HUES64 (cell line): ENCODE results near the gene CTNND2.

ENCODE experiments used
- H3K27ac ChIP-seq: 2 replicates; pipeline ENCODE4 v1.7.0; 2013; ENCODE audit warnings: low read depth, low read length, inconsistent platforms
- H3K27me3 ChIP-seq: 2 replicates; pipeline ENCODE4 v1.6.1; 2013; ENCODE audit warnings: mild to moderate bottlenecking, low read length; ENCODE audit not compliant: insufficient read depth
- H3K36me3 ChIP-seq: 2 replicates; pipeline ENCODE4 v1.6.1; 2013; ENCODE audit warnings: mild to moderate bottlenecking, low read length; ENCODE audit not compliant: insufficient read depth
- H3K4me1 ChIP-seq: 2 replicates; pipeline ENCODE4 v1.6.1; 2013; ENCODE audit warnings: mild to moderate bottlenecking, low read length, moderate library complexity; ENCODE audit not compliant: insufficient read depth
- H3K4me3 ChIP-seq: 2 replicates; pipeline ENCODE4 v1.5.1; 2013; ENCODE audit warnings: mild to moderate bottlenecking, low read length, moderate library complexity
- H3K9ac ChIP-seq: 2 replicates; pipeline ENCODE4 v1.6.1; 2013; ENCODE audit warnings: mild to moderate bottlenecking, low read depth, low read length
- H3K9me3 ChIP-seq: 2 replicates; pipeline ENCODE4 v1.6.1; 2013; ENCODE audit warnings: low read depth, low read length; ENCODE audit not compliant: insufficient read depth
- WGBS: fragments of 150-250, 120-280 bp; methylation state at CpG from one replicate; pipeline ENCODE4 v1.1.7; 2013; ENCODE audit warnings: missing lambda C conversion rate; 5-methylcytosine and 5-hydroxymethylcytosine counted together

The CTNND2 gene

DNA sequence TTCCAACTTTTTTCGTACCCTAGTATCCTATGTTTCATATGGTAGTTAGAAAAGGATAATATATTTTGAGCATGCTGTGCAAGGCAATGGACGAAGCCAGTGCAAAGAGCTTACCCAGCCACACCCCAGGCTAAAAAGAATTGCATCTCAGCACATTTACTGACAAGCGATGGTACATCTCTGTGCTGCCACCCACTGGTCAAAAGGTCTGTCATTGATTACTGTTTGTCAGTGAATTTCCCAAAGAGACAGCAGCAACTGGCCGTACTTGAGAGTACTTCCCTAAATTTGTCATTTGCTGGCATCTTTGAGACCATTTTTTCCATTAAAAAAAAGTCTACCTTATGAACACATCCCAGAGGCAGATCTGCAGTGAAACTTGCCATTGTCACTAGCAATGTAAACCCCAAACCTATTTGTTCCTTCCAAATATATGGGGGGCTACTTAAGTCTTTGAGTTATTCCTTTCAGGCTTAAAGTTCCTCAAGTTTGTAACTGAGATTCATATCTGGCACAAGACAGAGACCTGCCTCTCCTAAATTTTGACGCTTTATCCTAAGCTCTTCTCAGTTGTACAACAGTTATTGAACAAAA is 184.3 kb downstream of the CTNND2 start:
- H3K27me3 ChIP-seq, result no peaks in the 10 kb centered on the region
- peaks cover 3% of the 10 kb centered on the region; the same call in 1 of the 2 replicates for H3K4me1 ChIP-seq
- H3K4me3 ChIP-seq, result no peak overlapping the region
- no peaks in the 10 kb centered on the region for H3K36me3 ChIP-seq
- no peaks in the 10 kb centered on the region for H3K9me3 ChIP-seq
- H3K27ac ChIP-seq, result no peak overlapping the region
- 61% methylated on average over 4 of the region's 5 CpGs for WGBS
- no peak overlapping the region for H3K9ac ChIP-seq

DNA sequence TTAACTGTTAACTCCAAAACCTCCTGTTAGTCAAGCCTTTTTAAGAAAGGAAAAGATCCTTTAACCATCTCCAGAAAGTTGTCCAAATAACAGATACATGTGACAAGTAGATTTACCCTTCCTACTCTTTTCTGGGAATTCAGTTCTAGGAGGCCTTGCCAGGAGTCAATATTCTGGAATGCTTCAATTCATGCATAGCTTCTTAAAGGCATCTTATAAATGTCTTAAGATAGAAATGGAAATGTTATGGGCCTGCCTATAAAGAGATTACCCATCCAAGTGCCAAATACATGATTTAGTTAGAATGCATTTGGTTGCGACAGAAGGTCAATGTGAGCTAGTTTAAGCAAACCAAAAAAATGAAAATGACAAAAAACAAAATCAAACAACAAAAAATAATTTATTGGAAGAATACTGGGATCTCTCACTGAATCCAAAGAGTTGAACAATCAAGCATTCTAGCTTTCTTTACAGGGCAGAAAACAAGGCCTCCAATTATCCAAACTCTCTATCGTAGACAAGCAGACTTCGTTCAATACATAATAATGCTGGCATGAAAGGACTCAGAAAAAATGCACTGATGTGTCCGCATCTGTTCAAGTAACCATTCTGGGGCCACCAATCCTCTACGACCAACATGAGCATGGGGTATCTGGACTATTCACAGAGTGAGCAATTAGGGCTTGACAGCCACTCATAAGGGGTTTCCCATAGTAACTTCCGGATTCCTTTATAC is 188.6 kb downstream of the CTNND2 start:
- no peaks in the 10 kb centered on the region for H3K36me3 ChIP-seq
- H3K4me1 ChIP-seq, result peaks cover 3% of the 10 kb centered on the region; the same call in 1 of the 2 replicates
- 96% methylated on average over 4 of the region's 6 CpGs for WGBS
- H3K9me3 ChIP-seq, result no peaks in the 10 kb centered on the region
- no peaks in the 10 kb centered on the region for H3K27me3 ChIP-seq
- no peak overlapping the region for H3K27ac ChIP-seq
- H3K4me3 ChIP-seq, result no peak overlapping the region
- no peak overlapping the region for H3K9ac ChIP-seq

DNA sequence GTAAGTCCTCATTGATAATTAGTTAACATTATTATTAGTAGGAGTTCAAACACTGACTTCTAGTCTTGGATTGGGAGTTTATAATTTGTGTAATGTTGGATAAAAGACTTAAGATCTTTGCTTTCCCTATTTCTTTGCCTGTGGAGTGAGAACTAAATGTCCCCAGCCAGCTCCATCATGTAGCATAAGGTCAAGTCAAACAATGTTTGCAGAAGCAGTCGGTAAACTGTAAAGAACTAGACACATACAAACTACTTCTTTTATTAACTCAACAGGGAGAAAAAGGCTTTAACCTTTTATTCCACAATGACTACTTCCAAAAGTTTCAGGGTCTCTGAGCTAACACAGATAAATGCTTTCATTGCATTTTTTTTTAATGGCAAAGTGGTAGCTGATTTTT is 192.3 kb downstream of the CTNND2 start:
- 94% methylated on average over 1 of the region's 1 CpG for WGBS
- no peak overlapping the region for H3K9ac ChIP-seq
- H3K36me3 ChIP-seq, result no peaks in the 10 kb centered on the region
- H3K4me1 ChIP-seq, result peaks cover 3% of the 10 kb centered on the region; the same call in 1 of the 2 replicates
- H3K9me3 ChIP-seq, result no peaks in the 10 kb centered on the region
- H3K4me3 ChIP-seq, result no peak overlapping the region
- no peaks in the 10 kb centered on the region for H3K27me3 ChIP-seq
- no peak overlapping the region for H3K27ac ChIP-seq

DNA sequence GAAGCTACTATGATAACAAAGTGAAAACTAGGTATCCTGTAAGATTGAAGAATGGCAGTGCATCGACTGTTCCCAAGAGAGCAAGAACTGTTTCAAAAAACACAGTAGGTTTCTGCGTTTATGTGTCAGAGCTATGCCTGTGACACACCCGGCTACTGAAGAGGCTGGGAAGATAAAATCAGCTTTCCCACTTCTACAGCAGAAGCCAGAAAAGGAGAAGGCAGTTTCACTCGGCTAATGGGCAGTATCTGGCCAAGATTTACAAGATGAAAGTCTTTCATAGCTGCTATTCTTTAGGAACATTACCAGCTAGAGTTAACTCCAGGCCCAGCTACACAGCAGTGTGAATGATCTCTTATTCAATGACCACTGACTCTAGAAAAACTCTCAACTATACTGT is 195.2 kb downstream of the CTNND2 start:
- H3K27ac ChIP-seq, result no peak overlapping the region
- H3K36me3 ChIP-seq, result no peaks in the 10 kb centered on the region
- H3K4me3 ChIP-seq, result no peak overlapping the region
- no peaks in the 10 kb centered on the region for H3K4me1 ChIP-seq
- WGBS, result 97% methylated on average over 4 of the region's 4 CpGs
- H3K9ac ChIP-seq, result no peak overlapping the region
- no peaks in the 10 kb centered on the region for H3K27me3 ChIP-seq
- H3K9me3 ChIP-seq, result no peaks in the 10 kb centered on the region

- no peaks in the 10 kb centered on the region; the same call in 1 of the 2 replicates for H3K4me1 ChIP-seq
- WGBS, result no CpG with 5 or more reads among the region's 1 CpG
- no peak overlapping the region for H3K9ac ChIP-seq
- no peaks in the 10 kb centered on the region for H3K9me3 ChIP-seq
- H3K27me3 ChIP-seq, result no peaks in the 10 kb centered on the region
- H3K27ac ChIP-seq, result no peak overlapping the region
- no peaks in the 10 kb centered on the region for H3K36me3 ChIP-seq
- no peak overlapping the region for H3K4me3 ChIP-seq
These were observed 199.3 kb downstream of the CTNND2 start for GRCh38 chr5:11704916-11705315.

DNA sequence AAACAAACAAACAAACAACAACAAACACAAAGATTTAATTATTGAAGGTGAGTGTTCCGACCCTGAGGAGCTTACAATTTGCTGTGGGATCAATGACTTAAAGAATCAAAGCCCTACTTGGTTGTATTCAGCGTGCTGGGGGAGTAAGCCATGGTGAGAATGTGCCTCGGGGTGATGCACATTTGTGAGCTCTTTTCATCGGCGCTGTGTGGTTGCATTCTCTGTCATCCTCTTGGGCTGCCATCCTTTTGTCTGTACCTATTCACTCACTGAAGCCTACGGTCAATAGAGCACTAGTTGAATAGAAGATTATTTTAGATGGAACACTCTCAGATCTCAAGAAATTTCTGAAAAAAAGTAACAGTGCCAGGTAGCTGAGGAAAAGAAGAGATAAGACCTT is 203.9 kb downstream of the CTNND2 start:
- Histone ChIP-seq H3K27ac (no peak overlapping the region), H3K9ac (no peak overlapping the region), H3K27me3 (no peaks in the 10 kb centered on the region), H3K36me3 (no peaks in the 10 kb centered on the region), H3K4me1 (no peaks in the 10 kb centered on the region; the same call in 1 of the 2 replicates), H3K4me3 (no peak overlapping the region), H3K9me3 (no peaks in the 10 kb centered on the region)
- WGBS, result 84% methylated on average over 6 of the region's 6 CpGs

DNA sequence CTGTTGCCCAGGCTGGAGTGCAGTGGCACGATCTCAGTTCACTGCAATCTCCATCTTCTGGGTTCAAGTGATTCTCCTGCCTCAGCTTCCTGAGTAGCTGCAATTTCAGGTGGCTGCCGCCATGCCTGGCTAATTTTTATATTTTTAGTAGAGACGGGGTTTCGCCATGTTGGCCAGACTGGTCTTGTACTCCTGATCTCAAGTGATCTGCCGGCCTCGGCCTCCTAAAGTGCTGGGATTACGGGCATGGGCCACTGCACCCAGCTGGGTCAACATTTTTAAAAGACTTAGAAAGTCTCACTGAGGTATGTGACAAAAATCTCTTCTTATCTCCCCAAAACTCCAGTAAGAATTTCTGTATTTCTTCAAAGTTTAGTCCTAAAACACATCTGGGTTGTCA is 211.6 kb downstream of the CTNND2 start:
- Histone ChIP-seq H3K36me3 (no peaks in the 10 kb centered on the region), H3K4me1 (no peaks in the 10 kb centered on the region), H3K9ac (no peak overlapping the region), H3K27me3 (no peaks in the 10 kb centered on the region), H3K9me3 (no peaks in the 10 kb centered on the region), H3K4me3 (no peak overlapping the region), H3K27ac (no peak overlapping the region)
- 97% methylated on average over 7 of the region's 7 CpGs for WGBS

DNA sequence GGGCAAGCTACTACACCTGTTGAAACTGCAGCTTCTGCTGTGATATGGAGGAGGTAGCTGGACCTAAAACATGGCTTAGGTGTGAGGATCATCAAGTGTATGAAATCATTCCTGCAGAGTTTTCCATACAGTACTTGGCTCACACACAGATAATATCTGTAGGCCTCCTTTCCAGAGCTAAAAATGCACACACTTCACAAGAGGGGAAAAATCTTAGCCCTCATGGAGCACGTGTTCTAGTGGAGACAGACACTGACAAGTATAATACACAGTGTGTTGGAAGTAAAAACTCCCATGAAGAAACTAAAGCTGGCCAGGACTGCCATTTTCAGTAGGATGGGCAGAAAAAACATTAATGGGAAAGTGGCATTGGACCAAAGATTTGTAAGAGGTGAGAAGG is 216.7 kb downstream of the CTNND2 start:
- Histone ChIP-seq H3K27me3 (no peaks in the 10 kb centered on the region), H3K4me3 (no peak overlapping the region), H3K4me1 (no peaks in the 10 kb centered on the region), H3K9ac (no peak overlapping the region), H3K36me3 (no peaks in the 10 kb centered on the region), H3K27ac (no peak overlapping the region), H3K9me3 (no peaks in the 10 kb centered on the region)
- 83% methylated on average over 1 of the region's 1 CpG for WGBS

DNA sequence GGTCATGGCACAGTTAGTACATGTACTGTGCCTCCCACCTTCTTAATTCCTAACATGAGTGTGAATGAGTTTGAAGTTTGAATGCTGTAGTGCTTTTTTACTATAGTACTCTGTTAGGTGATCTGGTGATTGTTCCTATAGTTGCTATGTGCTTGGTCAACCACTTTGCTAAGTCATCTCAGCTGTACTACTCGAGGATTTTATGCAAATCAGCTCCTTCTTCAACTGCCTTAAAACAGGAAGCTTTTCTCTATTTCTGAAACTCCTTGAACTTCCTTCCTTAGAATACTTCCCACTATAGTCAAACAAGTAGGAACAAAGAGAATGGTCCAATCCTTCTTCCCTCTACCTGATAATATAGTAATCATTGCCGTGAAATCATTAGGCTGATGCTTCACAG is 219.6 kb downstream of the CTNND2 start:
- H3K4me3 ChIP-seq, result no peak overlapping the region
- H3K36me3 ChIP-seq, result no peaks in the 10 kb centered on the region
- no peaks in the 10 kb centered on the region for H3K9me3 ChIP-seq
- no peak overlapping the region for H3K27ac ChIP-seq
- 89% methylated on average over 2 of the region's 2 CpGs for WGBS
- H3K9ac ChIP-seq, result no peak overlapping the region
- no peaks in the 10 kb centered on the region for H3K27me3 ChIP-seq
- peaks cover 3% of the 10 kb centered on the region; the same call in 1 of the 2 replicates for H3K4me1 ChIP-seq

DNA sequence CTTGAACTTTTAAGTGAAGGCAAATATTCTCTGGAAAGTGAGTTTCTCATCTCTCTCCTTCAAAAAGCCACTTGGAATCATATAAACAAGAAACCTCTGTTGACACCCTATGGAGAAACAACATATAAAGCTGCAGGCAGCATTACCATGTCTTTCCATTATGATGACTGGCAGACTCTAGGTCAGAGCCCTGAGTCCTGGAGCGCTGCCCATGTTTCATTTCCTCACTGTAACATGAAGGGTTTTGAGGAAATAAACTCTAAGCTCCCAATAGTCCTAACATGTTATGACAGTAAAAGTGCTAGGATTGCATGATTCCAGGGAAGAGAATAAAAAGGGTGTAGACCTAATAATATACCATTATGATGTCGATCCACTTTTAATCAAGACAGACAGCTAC is 220.6 kb downstream of the CTNND2 start:
- no peaks in the 10 kb centered on the region for H3K27me3 ChIP-seq
- no peaks in the 10 kb centered on the region for H3K36me3 ChIP-seq
- H3K4me1 ChIP-seq, result peaks cover 5% of the 10 kb centered on the region; the same call in 1 of the 2 replicates
- H3K9ac ChIP-seq, result no peak overlapping the region
- H3K27ac ChIP-seq, result no peak overlapping the region
- H3K9me3 ChIP-seq, result no peaks in the 10 kb centered on the region
- no peak overlapping the region for H3K4me3 ChIP-seq
- WGBS, result no CpG with 5 or more reads among the region's 2 CpGs

DNA sequence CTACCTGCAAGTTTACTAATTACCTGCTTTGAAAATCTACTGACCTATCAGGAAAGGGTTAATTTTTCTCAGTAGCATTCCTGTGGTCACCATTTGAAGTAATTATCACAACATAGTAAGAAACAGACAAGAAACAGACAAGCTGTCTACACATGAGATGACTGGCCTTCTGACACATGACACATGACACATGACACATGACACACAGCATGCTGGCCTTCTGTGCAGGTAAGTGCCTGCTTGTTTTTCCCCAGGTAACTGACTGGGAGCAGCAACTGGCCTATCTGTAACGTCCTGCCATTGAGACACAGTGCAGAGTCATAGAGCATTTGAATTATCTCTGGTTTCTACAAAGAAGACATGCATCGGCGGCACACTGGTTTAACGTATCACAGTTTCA is 222.4 kb downstream of the CTNND2 start:
- 87% methylated on average over 4 of the region's 4 CpGs for WGBS
- H3K36me3 ChIP-seq, result no peaks in the 10 kb centered on the region

More for the DNA sequence above, 222.4 kb downstream of the CTNND2 start:
- H3K4me1 ChIP-seq, result peaks cover 5% of the 10 kb centered on the region; the same call in 1 of the 2 replicates
- no peaks in the 10 kb centered on the region for H3K27me3 ChIP-seq
- no peak overlapping the region for H3K4me3 ChIP-seq
- no peak overlapping the region for H3K27ac ChIP-seq
- H3K9ac ChIP-seq, result no peak overlapping the region
- H3K9me3 ChIP-seq, result no peaks in the 10 kb centered on the region
